ENCODE data around the gene CENPT. TPM values are rescaled to one million over a fixed set of nuclear protein-coding genes. Genes with fewer than 3 reads are reported as not detected.

The CENPT gene
- total RNA-seq, 1 donor from 2014 or later, result 82.9 TPM

DNA sequence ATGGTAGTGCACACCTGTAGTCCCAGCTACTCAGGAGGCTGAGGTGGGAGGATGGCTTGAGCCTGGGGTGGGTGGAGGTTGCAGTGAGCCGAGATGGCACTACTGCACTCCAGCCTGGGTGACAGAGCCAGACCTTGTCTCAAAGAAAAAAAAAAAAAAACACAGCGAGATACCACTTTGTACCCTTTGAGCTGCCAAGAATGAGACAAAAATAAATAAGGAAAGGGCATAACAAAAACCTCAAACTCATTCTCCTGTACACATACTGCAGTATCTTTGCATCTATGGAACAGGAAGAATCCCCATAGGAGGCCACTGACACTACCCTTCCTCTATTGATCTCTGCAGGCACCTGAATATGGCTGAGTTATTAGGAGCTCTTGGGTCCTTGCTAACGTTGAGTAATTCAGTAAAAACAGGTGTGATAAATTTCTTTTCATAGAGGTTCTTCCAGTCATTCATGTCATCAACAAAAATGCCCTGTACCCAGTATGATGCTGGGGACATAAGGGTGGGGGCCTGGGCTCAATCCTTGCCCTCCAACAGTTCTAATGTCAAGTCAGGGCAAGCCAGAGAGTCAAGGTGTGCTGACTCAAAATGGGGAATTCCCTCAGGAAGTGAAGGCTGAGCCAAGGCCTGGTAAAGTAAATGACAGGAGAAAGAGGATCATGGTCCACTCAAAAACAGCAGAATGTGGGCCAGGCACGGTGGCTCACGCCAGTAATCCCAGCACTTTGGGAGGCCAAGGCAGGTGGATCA lies 68.1 kb downstream of the CENPT start:
- H3K9me3 Mint-ChIP-seq (ENCODE audit: unreplicated experiment), result no peaks in the 10 kb centered on the region
- DNase-seq (ENCODE audit: low spot score), result no peak
- no peak overlapping the region for H3K27ac Mint-ChIP-seq (ENCODE audit: unreplicated experiment)
- peaks cover 11% of the 10 kb centered on the region for H3K36me3 Mint-ChIP-seq (ENCODE audit: low read depth, unreplicated experiment)
- H3K4me3 Mint-ChIP-seq (ENCODE audit: unreplicated experiment), result no peak overlapping the region
- no peak for TF ChIP-seq CTCF (IDR thresholded peaks at IDR 0.05; ENCODE audit: unreplicated experiment)
- peaks cover 20% of the 10 kb centered on the region for H3K4me1 Mint-ChIP-seq (ENCODE audit: unreplicated experiment)
- peaks cover 6% of the 10 kb centered on the region for H3K27me3 Mint-ChIP-seq (ENCODE audit: unreplicated experiment)

Other genes starting within 250 kb of the CENPT start
- 3.6 TPM for gene CARMIL2, start 202.5 kb downstream of the CENPT start, total RNA-seq (ENCODE audit: unreplicated experiment)
- gene ACD, start 187.4 kb downstream of the CENPT start, total RNA-seq (ENCODE audit: unreplicated experiment), result 27.1 TPM
- gene PARD6A, start 186.7 kb downstream of the CENPT start, total RNA-seq (ENCODE audit: unreplicated experiment), result 1.2 TPM
- gene ENKD1, start 180.9 kb downstream of the CENPT start, total RNA-seq (ENCODE audit: unreplicated experiment), result 9.9 TPM
- gene C16orf86, start 180.9 kb downstream of the CENPT start, total RNA-seq (ENCODE audit: unreplicated experiment), result 1.8 TPM
- gene GFOD2, start 128.4 kb downstream of the CENPT start, total RNA-seq (ENCODE audit: unreplicated experiment), result 44.2 TPM
- 19.5 TPM for gene RANBP10, start 41.1 kb downstream of the CENPT start, total RNA-seq (ENCODE audit: unreplicated experiment)
- 2.8 TPM for gene TSNAXIP1, start 40.8 kb downstream of the CENPT start, total RNA-seq (ENCODE audit: unreplicated experiment)
- gene THAP11, start 5.4 kb downstream of the CENPT start, total RNA-seq (ENCODE audit: unreplicated experiment), result 29.6 TPM
- gene NUTF2, start 760 bp downstream of the CENPT start, total RNA-seq (ENCODE audit: unreplicated experiment), result 217 TPM
- 83.0 TPM for gene EDC4, start 25.4 kb upstream of the CENPT start, total RNA-seq (ENCODE audit: unreplicated experiment)
- 0.56 TPM for gene NRN1L, start 37.2 kb upstream of the CENPT start, total RNA-seq (ENCODE audit: unreplicated experiment)
- gene PSKH1, start 45.6 kb upstream of the CENPT start, total RNA-seq (ENCODE audit: unreplicated experiment), result 47.5 TPM
- 0.56 TPM for gene CTRL, start 84.2 kb upstream of the CENPT start, total RNA-seq (ENCODE audit: unreplicated experiment)
- 15.3 TPM for gene PSMB10, start 89.2 kb upstream of the CENPT start, total RNA-seq (ENCODE audit: unreplicated experiment)
- 17.0 TPM for gene LCAT, start 96.4 kb upstream of the CENPT start, total RNA-seq (ENCODE audit: unreplicated experiment)
- gene SLC12A4, start 120.9 kb upstream of the CENPT start, total RNA-seq (ENCODE audit: unreplicated experiment), result 44.2 TPM
- not detected for gene DPEP3, start 132.8 kb upstream of the CENPT start, total RNA-seq (ENCODE audit: unreplicated experiment)
- 1.0 TPM for gene DPEP2, start 151.8 kb upstream of the CENPT start, total RNA-seq (ENCODE audit: unreplicated experiment)
- not detected for gene DPEP2NB, start 168.2 kb upstream of the CENPT start, total RNA-seq (ENCODE audit: unreplicated experiment)
- 10.3 TPM for gene DDX28, start 175.5 kb upstream of the CENPT start, total RNA-seq (ENCODE audit: unreplicated experiment)
- gene DUS2, start 175.6 kb upstream of the CENPT start, total RNA-seq (ENCODE audit: unreplicated experiment), result 16.4 TPM
- 38.4 TPM for gene NFATC3, start 237.7 kb upstream of the CENPT start, total RNA-seq (ENCODE audit: unreplicated experiment)